ENCODE data around the gene IL12RB1. TPM values are rescaled to one million over a fixed set of nuclear protein-coding genes. Genes with fewer than 3 reads are reported as not detected.

IL12RB1 gene
- total RNA-seq, 2 experiments from 2014 or later = 69.9 to 76.2 TPM

GRCh38 chr19:18120127-18120526, 33.4 kb upstream of the IL12RB1 start:
- peak overlapping the region; percentile 80 for H3K4me3 Mint-ChIP-seq
- CTCF ChIA-PET = interaction anchor here (0.9 to 3.9 kb wide), 11 partner anchors 9 to 58 kb away, joined by 3 to 31 read pairs (median 5); partner anchors contain the start of gene PIK3R2
- H3K27me3 Mint-ChIP-seq = no peaks in the 10 kb centered on the region
- no peaks in the 10 kb centered on the region for H3K9me3 Mint-ChIP-seq (ENCODE audit: low read depth)
- peaks cover 42% of the 10 kb centered on the region for H3K4me1 Mint-ChIP-seq
- H3K27ac Mint-ChIP-seq = peak overlapping the region; percentile 90
- peaks cover 10% of the 10 kb centered on the region for H3K36me3 Mint-ChIP-seq
- ATAC-seq (no peak), DNase-seq (no peak)

DNA sequence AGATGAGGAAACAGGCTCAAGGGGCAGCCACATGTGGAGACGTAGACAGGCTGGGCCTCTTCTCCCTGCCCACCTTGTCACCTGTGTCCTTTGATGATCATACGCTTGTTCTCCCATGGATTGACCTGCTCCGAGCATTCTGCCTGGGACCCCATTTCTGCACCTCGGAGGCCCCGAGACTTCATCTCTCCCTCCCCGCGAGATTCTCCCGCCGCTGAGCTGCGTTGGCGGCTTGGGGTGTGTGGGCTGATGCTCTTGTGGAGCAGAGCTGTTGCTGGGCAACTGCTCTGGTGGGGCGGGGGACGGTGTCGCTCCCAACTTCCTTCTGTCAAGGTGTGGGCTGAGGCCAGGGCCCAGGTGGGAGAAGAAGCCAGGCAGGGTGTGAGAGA, 33.0 kb upstream of the IL12RB1 start:
- CTCF ChIA-PET = interaction anchor here (0.8 to 3.9 kb wide), 15 partner anchors 9 to 132 kb away, joined by 3 to 31 read pairs (median 5); partner anchors contain the start of gene PIK3R2
- peaks cover 42% of the 10 kb centered on the region for H3K4me1 Mint-ChIP-seq
- H3K9me3 Mint-ChIP-seq (ENCODE audit: low read depth) = no peaks in the 10 kb centered on the region
- peaks cover 9% of the 10 kb centered on the region for H3K36me3 Mint-ChIP-seq
- peak overlapping the region; percentile 90 for H3K27ac Mint-ChIP-seq
- DNase-seq = peak; percentile 84
- ATAC-seq = peak; percentile 48
- no peaks in the 10 kb centered on the region for H3K27me3 Mint-ChIP-seq
- peak overlapping the region; percentile 80 for H3K4me3 Mint-ChIP-seq

DNA sequence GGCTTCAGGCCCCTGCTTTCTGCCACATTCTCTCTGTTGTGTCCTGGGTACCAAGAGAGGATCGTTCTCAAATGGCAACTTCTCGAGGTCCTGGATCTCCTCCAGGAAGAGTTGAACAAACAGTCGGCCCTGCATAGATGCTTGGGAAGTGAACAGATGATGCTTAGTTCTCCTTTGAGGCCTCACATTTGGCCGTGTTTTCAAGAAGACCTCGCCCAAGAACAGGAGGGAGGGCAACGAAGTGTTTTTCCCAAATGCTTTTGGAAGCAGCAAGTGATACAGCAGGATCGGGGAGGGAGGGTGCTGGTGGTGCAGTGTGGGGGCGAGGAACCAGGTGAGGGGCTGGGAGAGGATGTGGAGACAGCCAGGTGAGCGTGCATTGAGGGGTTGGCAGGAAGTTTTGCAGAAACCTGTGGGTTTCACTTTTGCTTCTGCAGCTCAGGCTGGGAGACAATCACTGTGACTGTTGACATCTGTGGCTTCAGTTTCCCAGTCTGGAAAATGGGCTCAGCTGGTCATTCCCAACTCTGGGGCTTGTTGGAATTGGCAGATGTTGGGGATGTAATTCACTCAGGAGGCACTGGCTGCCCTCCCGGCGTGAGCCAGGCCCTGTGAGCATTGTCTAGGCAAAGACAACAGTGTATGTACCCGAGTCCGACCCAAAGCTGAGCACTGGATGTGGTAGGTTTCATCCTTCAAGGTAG, 32.4 kb upstream of the IL12RB1 start:
- no peaks in the 10 kb centered on the region for H3K27me3 Mint-ChIP-seq
- CTCF ChIA-PET = interaction anchor here (0.6 to 3.9 kb wide), 22 partner anchors 9 to 210 kb away, joined by 3 to 31 read pairs (median 4); partner anchors contain the start of genes IL12RB1 and PIK3R2
- no peaks in the 10 kb centered on the region for H3K9me3 Mint-ChIP-seq (ENCODE audit: low read depth)
- H3K4me3 Mint-ChIP-seq = peak overlapping the region; percentile 80
- DNase-seq (peak; percentile 78), ATAC-seq (peak; percentile 48)
- peaks cover 42% of the 10 kb centered on the region for H3K4me1 Mint-ChIP-seq
- H3K27ac Mint-ChIP-seq = peak overlapping the region; percentile 90
- peaks cover 5% of the 10 kb centered on the region for H3K36me3 Mint-ChIP-seq

DNA sequence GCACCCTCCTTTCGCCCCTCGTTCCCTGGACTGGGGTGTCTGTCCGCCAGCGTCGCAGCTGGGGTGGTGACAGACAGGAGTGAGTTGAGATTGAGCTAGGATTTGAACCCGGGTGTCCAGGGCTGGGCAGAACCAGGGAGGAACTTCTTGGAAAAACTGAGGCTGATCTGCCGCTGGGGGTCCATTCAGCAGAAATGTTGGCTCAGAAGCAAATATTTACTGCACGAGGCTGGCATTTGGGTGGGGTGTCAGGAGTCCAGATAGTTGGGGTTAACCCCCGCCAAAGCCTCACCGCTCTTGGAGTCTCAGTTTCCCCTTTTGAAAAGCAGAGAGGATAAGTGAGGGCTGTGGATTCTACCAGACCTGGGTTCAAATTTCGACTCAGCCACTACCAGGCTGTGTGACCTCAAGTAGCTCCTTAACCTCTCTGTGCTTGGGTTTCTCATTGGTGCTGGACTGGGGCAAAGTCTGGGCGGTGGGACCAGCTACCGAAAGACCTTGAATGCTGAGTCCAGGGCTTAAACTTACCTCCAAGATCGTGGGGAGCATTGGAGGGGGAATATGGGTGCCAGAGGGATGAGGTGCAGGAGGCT, 31.8 kb upstream of the IL12RB1 start:
- CTCF ChIA-PET = interaction anchor here (0.6 to 3.9 kb wide), 21 partner anchors 8 to 210 kb away, joined by 3 to 31 read pairs (median 5); partner anchors contain the start of genes IL12RB1 and PIK3R2
- Mint-ChIP-seq H3K36me3 (peaks cover 2% of the 10 kb centered on the region), H3K4me1 (peaks cover 40% of the 10 kb centered on the region), H3K9me3 (ENCODE audit: low read depth) (no peaks in the 10 kb centered on the region), H3K4me3 (peak overlapping the region; percentile 80), H3K27me3 (no peaks in the 10 kb centered on the region), H3K27ac (peak overlapping the region; percentile 90)
- DNase-seq (no peak), ATAC-seq (no peak)

GRCh38 chr19:18117692-18118378, 31.1 kb upstream of the IL12RB1 start:
- H3K36me3 Mint-ChIP-seq = no peaks in the 10 kb centered on the region
- peaks cover 42% of the 10 kb centered on the region for H3K4me1 Mint-ChIP-seq
- ATAC-seq (peak; percentile 74), DNase-seq (peak; percentile 96)
- H3K4me3 Mint-ChIP-seq = peak overlapping the region; percentile 80
- H3K9me3 Mint-ChIP-seq (ENCODE audit: low read depth) = no peaks in the 10 kb centered on the region
- H3K27me3 Mint-ChIP-seq = no peaks in the 10 kb centered on the region
- peak overlapping the region; percentile 90 for H3K27ac Mint-ChIP-seq
- CTCF ChIA-PET = interaction anchor here (1.0 to 3.9 kb wide), 13 partner anchors 9 to 211 kb away, joined by 3 to 31 read pairs (median 5); partner anchors contain the start of genes CCDC124 and PIK3R2

GRCh38 chr19:18117364-18117691, 30.6 kb upstream of the IL12RB1 start:
- H3K9me3 Mint-ChIP-seq (ENCODE audit: low read depth) = no peaks in the 10 kb centered on the region
- H3K27me3 Mint-ChIP-seq = no peaks in the 10 kb centered on the region
- no peak for DNase-seq
- H3K27ac Mint-ChIP-seq = peak overlapping the region; percentile 71
- ATAC-seq = no peak
- H3K4me3 Mint-ChIP-seq = peak overlapping the region; percentile 80
- H3K4me1 Mint-ChIP-seq = peaks cover 42% of the 10 kb centered on the region
- H3K36me3 Mint-ChIP-seq = no peaks in the 10 kb centered on the region
- CTCF ChIA-PET = interaction anchor here (1.0 to 3.9 kb wide), 9 partner anchors 9 to 185 kb away, joined by 3 to 31 read pairs (median 6); partner anchors contain the start of genes CCDC124 and PIK3R2

DNA sequence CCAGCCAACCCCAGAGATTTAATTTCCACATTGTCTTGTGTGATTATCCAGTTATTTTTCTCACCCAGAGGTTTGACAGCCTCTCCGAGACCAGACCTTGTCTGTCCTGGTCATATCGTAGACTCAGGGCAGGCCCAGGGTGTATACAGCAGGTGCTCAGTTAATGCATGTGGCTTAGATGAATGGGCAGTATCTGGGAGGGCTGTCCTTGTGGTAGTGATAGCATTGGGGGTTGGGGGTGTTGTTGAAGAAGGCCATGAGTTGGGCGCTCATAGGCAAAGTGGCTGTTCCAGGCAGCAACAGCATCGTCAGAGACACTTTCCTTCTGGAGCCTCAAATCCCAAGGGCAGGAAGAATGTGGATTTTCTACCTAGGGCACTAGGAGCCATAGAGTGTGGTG, 27.7 kb upstream of the IL12RB1 start:
- H3K27me3 Mint-ChIP-seq = no peaks in the 10 kb centered on the region
- ATAC-seq = no peak
- no peaks in the 10 kb centered on the region for H3K9me3 Mint-ChIP-seq (ENCODE audit: low read depth)
- no peak for DNase-seq
- H3K4me3 Mint-ChIP-seq = no peak overlapping the region
- peaks cover 2% of the 10 kb centered on the region for H3K36me3 Mint-ChIP-seq
- CTCF ChIA-PET = interaction anchor here (1.4 to 5.9 kb wide), 5 partner anchors 10 to 52 kb away, joined by 5 to 84 read pairs (median 20); partner anchors contain the start of gene PIK3R2
- no peak overlapping the region for H3K27ac Mint-ChIP-seq
- peaks cover 33% of the 10 kb centered on the region for H3K4me1 Mint-ChIP-seq

- H3K4me1 Mint-ChIP-seq = peaks cover 32% of the 10 kb centered on the region
- CTCF ChIA-PET = interaction anchor here (0.8 to 5.9 kb wide), 18 partner anchors 8 to 137 kb away, joined by 3 to 84 read pairs (median 8); partner anchors contain the start of genes IL12RB1, MAST3, PIK3R2 and RAB3A
- ATAC-seq (no peak), DNase-seq (no peak)
- H3K27me3 Mint-ChIP-seq = no peaks in the 10 kb centered on the region
- no peak overlapping the region for H3K4me3 Mint-ChIP-seq
- H3K27ac Mint-ChIP-seq = no peak overlapping the region
- H3K36me3 Mint-ChIP-seq = peaks cover 2% of the 10 kb centered on the region
- H3K9me3 Mint-ChIP-seq (ENCODE audit: low read depth) = no peaks in the 10 kb centered on the region
These were observed 27.1 kb upstream of the IL12RB1 start for GRCh38 chr19:18113827-18114226.

- no peak overlapping the region for H3K27ac Mint-ChIP-seq
- H3K9me3 Mint-ChIP-seq (ENCODE audit: low read depth) = no peaks in the 10 kb centered on the region
- no peaks in the 10 kb centered on the region for H3K27me3 Mint-ChIP-seq
- H3K4me1 Mint-ChIP-seq = peaks cover 27% of the 10 kb centered on the region
- H3K4me3 Mint-ChIP-seq = no peak overlapping the region
- ATAC-seq (peak; percentile 50), DNase-seq (peak; percentile 86)
- CTCF ChIA-PET = interaction anchor here (0.6 to 5.9 kb wide), 28 partner anchors 8 to 299 kb away, joined by 3 to 84 read pairs (median 6); partner anchors contain the start of genes IL12RB1, MAST3, PIK3R2 and RAB3A
- peaks cover 2% of the 10 kb centered on the region for H3K36me3 Mint-ChIP-seq
These were observed 26.3 kb upstream of the IL12RB1 start for GRCh38 chr19:18112989-18113478.

- H3K27ac Mint-ChIP-seq = no peak overlapping the region
- CTCF ChIA-PET = interaction anchor here (0.6 to 5.9 kb wide), 20 partner anchors 9 to 300 kb away, joined by 3 to 84 read pairs (median 6); partner anchors contain the start of genes ARRDC2, IL12RB1, MAST3 and PIK3R2
- peaks cover 2% of the 10 kb centered on the region for H3K36me3 Mint-ChIP-seq
- H3K4me1 Mint-ChIP-seq = peaks cover 22% of the 10 kb centered on the region
- peak overlapping the region; percentile 71 for H3K4me3 Mint-ChIP-seq
- no peaks in the 10 kb centered on the region for H3K9me3 Mint-ChIP-seq (ENCODE audit: low read depth)
- no peak for ATAC-seq
- no peaks in the 10 kb centered on the region for H3K27me3 Mint-ChIP-seq
- no peak for DNase-seq
These were observed 24.0 kb upstream of the IL12RB1 start for GRCh38 chr19:18110609-18111232.

DNA sequence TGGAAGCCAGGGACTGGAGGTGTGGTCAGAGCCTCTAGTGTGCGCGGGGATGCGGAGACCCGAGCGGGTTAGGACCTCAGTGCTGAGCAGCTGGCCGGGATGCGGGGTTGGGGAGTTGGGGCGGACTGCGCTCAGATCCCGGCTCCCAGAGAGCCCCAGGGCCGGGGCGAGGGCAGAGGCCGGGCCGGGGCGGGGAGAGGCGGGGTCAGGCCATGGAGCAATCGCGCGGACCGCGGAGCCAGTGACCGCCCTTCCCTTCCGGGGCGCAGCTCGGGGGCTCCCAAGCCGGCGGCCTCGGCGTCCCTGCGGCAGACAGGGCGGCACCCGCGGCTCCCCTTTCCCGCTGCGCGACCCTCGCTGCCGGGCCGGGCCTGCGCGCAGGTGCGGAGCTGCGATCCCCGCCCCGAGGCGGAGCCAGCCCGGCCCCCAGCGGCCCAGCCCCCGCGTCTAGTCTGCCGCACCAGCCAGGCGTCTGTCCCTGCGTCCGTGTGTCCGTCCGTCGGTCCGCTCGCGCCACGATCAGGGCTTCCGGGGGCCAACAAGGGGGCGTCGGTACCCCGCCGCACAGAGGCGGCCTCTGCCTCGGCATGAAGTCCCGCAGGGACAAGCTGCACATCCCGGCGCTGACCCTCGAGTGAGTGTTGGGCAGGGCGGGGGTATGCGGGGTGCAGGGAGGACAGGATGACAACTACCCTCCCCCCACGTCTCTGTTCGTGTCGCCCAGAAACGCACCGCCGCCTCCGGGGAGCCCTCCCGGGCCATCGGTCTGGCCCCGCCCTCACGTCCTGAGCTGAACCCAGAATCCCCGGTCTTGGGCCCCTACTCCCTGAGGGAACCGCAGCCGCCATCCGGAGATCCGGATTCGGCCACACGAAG, 23.2 kb upstream of the IL12RB1 start:
- H3K27me3 Mint-ChIP-seq = no peaks in the 10 kb centered on the region
- H3K9me3 Mint-ChIP-seq (ENCODE audit: low read depth) = no peaks in the 10 kb centered on the region
- H3K36me3 Mint-ChIP-seq = peaks cover 2% of the 10 kb centered on the region
- ATAC-seq (peak; percentile 81), DNase-seq (peak; percentile 66)
- CTCF ChIA-PET = interaction anchor here (1.0 to 5.9 kb wide), 16 partner anchors 8 to 301 kb away, joined by 3 to 84 read pairs (median 6); partner anchors contain the start of genes IL12RB1, MAST3, MPV17L2 and PIK3R2
- H3K4me1 Mint-ChIP-seq = peaks cover 22% of the 10 kb centered on the region
- H3K27ac Mint-ChIP-seq = no peak overlapping the region
- peak overlapping the region; percentile 71 for H3K4me3 Mint-ChIP-seq
